GM18511 (cell line): ENCODE data around the gene AFAP1.

ENCODE experiments used
- ATAC-seq: cut with Tn5 transposase; IDR thresholded peaks from one replicate; pipeline ENCODE4 v1.9.1; 2021; ENCODE audit warnings: mild to moderate bottlenecking, moderate library complexity; ENCODE audit not compliant: unreplicated experiment

The AFAP1 gene

GRCh38 chr4:7790023-7790422 is 149.6 kb downstream of the AFAP1 start:
- ATAC-seq = no peak

GRCh38 chr4:7788694-7789425 is 150.8 kb downstream of the AFAP1 start:
- ATAC-seq = no peak

GRCh38 chr4:7788193-7788592 is 151.5 kb downstream of the AFAP1 start:
- no peak for ATAC-seq

- ATAC-seq = no peak
These were observed 151.9 kb downstream of the AFAP1 start for GRCh38 chr4:7787681-7788141.

- ATAC-seq = no peak
These were observed 152.6 kb downstream of the AFAP1 start for GRCh38 chr4:7787067-7787466.

- no peak for ATAC-seq
These were observed 153.1 kb downstream of the AFAP1 start for GRCh38 chr4:7786517-7786916.

- no peak for ATAC-seq
These were observed 153.6 kb downstream of the AFAP1 start for GRCh38 chr4:7786040-7786439.

- ATAC-seq = no peak
These were observed 154.6 kb downstream of the AFAP1 start for GRCh38 chr4:7785017-7785416.

- no peak for ATAC-seq
These were observed 155.4 kb downstream of the AFAP1 start for GRCh38 chr4:7784131-7784870.

GRCh38 chr4:7783541-7783940 is 156.1 kb downstream of the AFAP1 start:
- no peak for ATAC-seq

- ATAC-seq = no peak
These were observed 156.9 kb downstream of the AFAP1 start for GRCh38 chr4:7782783-7783182.

- ATAC-seq = no peak
These were observed 157.7 kb downstream of the AFAP1 start for GRCh38 chr4:7781993-7782392.

GRCh38 chr4:7781366-7781765 is 158.3 kb downstream of the AFAP1 start:
- no peak for ATAC-seq

GRCh38 chr4:7780751-7781348 is 158.8 kb downstream of the AFAP1 start:
- ATAC-seq = no peak

GRCh38 chr4:7779432-7779768 is 160.3 kb downstream of the AFAP1 start:
- ATAC-seq = no peak

GRCh38 chr4:7778510-7779431 is 160.9 kb downstream of the AFAP1 start:
- ATAC-seq = no peak

- ATAC-seq = no peak
These were observed 161.7 kb downstream of the AFAP1 start for GRCh38 chr4:7777871-7778509.

- no peak for ATAC-seq
These were observed 162.5 kb downstream of the AFAP1 start for GRCh38 chr4:7777017-7777710.

GRCh38 chr4:7775396-7775795 is 164.3 kb downstream of the AFAP1 start:
- no peak for ATAC-seq
